DND-41 (cell line): ENCODE data around the gene AP1AR.
A peak's percentile ranks its signal among the peaks of the same experiment; 100 is the strongest.

Source experiments
- ATAC-seq: fragments of 200-7000 bp; cut with Tn5 transposase; 3 replicates; pipeline ENCODE4 v1.9.1; 2021; ENCODE audit warnings: low read depth; ENCODE audit not compliant: insufficient read depth
- DNase-seq: peaks from one replicate; pipeline ENCODE4 v3.0.0-alpha.2; 2020
- H2AFZ ChIP-seq: 2 replicates; pipeline ENCODE4 v1.6.0; 2012; ENCODE audit warnings: low read depth, low read length
- H3K27ac ChIP-seq: 2 replicates; pipeline ENCODE4 v1.5.1; 2012; ENCODE audit warnings: low read length, inconsistent platforms
- H3K27me3 ChIP-seq: fragments of 200-600 bp; sonication (generic); 2 replicates; pipeline ENCODE4 v1.6.0; 2012; ENCODE audit warnings: low read length, mild to moderate bottlenecking, inconsistent platforms; ENCODE audit not compliant: insufficient read depth, poor library complexity
- H3K36me3 ChIP-seq: 2 replicates; pipeline ENCODE4 v1.5.1; 2012; ENCODE audit warnings: low read length, inconsistent platforms; ENCODE audit not compliant: insufficient read depth
- H3K4me1 ChIP-seq: 2 replicates; pipeline ENCODE4 v1.5.1; 2012; ENCODE audit warnings: mild to moderate bottlenecking, low read length; ENCODE audit not compliant: insufficient read depth
- H3K4me2 ChIP-seq: 2 replicates; pipeline ENCODE4 v1.6.0; 2012; ENCODE audit warnings: mild to moderate bottlenecking, moderate library complexity, low read length, inconsistent platforms; ENCODE audit not compliant: insufficient read depth
- H3K4me3 ChIP-seq, 2 experiments: fragments of 200-600 bp in 1 of 2; shearing (Covaris generic) in 1 of 2; 2 replicates each; pipeline ENCODE4 v1.5.1; 2012 to 2016; ENCODE audit warnings: inconsistent platforms in 2 of 2, low read length in 2 of 2, mild to moderate bottlenecking in 2 of 2, low read depth in 1 of 2, moderate library complexity in 1 of 2
- H3K79me2 ChIP-seq: 2 replicates; pipeline ENCODE4 v1.6.0; 2012; ENCODE audit warnings: low read length, inconsistent platforms; ENCODE audit not compliant: insufficient read depth
- H3K9ac ChIP-seq: 2 replicates; pipeline ENCODE4 v1.6.0; 2012; ENCODE audit warnings: low read depth, mild to moderate bottlenecking, inconsistent platforms, low read length, moderate library complexity
- H3K9me3 ChIP-seq: 2 replicates; pipeline ENCODE4 v1.5.1; 2012; ENCODE audit warnings: low read length, moderate library complexity, mild to moderate bottlenecking, inconsistent platforms; ENCODE audit not compliant: insufficient read depth, severe bottlenecking
- H4K20me1 ChIP-seq: 2 replicates; pipeline ENCODE4 v1.6.0; 2012; ENCODE audit warnings: low read length; ENCODE audit not compliant: insufficient read depth
- CTCF ChIP-seq: IDR thresholded peaks from 2 replicates; pipeline ENCODE4 v1.5.1; 2012; ENCODE audit warnings: borderline replicate concordance, low read length, moderate library complexity, mild to moderate bottlenecking; ENCODE audit not compliant: poor library complexity, severe bottlenecking; ENCODE audit errors: extremely low read depth
- EZH2 ChIP-seq: IDR thresholded peaks from 3 replicates; pipeline ENCODE4 v1.6.1; 2012; ENCODE audit warnings: borderline replicate concordance, low read depth, mild to moderate bottlenecking, moderate library complexity, low read length, inconsistent platforms; ENCODE audit not compliant: severe bottlenecking

The AP1AR gene

GRCh38 chr4:112214390-112215264 is 17.0 kb upstream of the AP1AR start:
- H2AFZ ChIP-seq = no peak overlapping the region
- no peaks in the 10 kb centered on the region for H3K4me1 ChIP-seq
- no peaks in the 10 kb centered on the region for H3K27me3 ChIP-seq
- no peaks in the 10 kb centered on the region for H3K9me3 ChIP-seq
- no peaks in the 10 kb centered on the region for H4K20me1 ChIP-seq
- no peak overlapping the region for H3K27ac ChIP-seq
- H3K4me3 ChIP-seq = no peak overlapping the region
- H3K36me3 ChIP-seq = no peaks in the 10 kb centered on the region
- DNase-seq (no peak), ATAC-seq (peak; percentile 48; the same call in 1 of the 3 replicates)
- no peak overlapping the region for H3K4me2 ChIP-seq
- H3K79me2 ChIP-seq = no peaks in the 10 kb centered on the region
- H3K9ac ChIP-seq = no peak overlapping the region
- TF ChIP-seq EZH2 (no peak), CTCF (peak; percentile 60)

GRCh38 chr4:112219826-112220366 is 11.7 kb upstream of the AP1AR start:
- Histone ChIP-seq H3K27me3 (no peaks in the 10 kb centered on the region), H3K27ac (no peak overlapping the region), H3K4me3 (no peak overlapping the region), H3K9me3 (no peaks in the 10 kb centered on the region), H2AFZ (no peak overlapping the region), H3K9ac (no peak overlapping the region), H3K4me2 (no peak overlapping the region), H3K36me3 (no peaks in the 10 kb centered on the region), H4K20me1 (no peaks in the 10 kb centered on the region), H3K79me2 (no peaks in the 10 kb centered on the region), H3K4me1 (peaks cover 5% of the 10 kb centered on the region)
- DNase-seq (no peak), ATAC-seq (no peak)
- no peak for TF ChIP-seq CTCF
- TF ChIP-seq EZH2 = no peak

- no peak for ATAC-seq
Measured at GRCh38 chr4:112222219-112222955, 9.2 kb upstream of the AP1AR start.

More at GRCh38 chr4:112222219-112222955, 9.2 kb upstream of the AP1AR start:
- Histone ChIP-seq H3K27me3 (no peaks in the 10 kb centered on the region), H4K20me1 (no peaks in the 10 kb centered on the region), H3K9ac (no peak overlapping the region), H3K4me3 (no peak overlapping the region), H3K4me1 (peaks cover 5% of the 10 kb centered on the region), H3K9me3 (no peaks in the 10 kb centered on the region), H3K36me3 (no peaks in the 10 kb centered on the region), H2AFZ (no peak overlapping the region), H3K4me2 (no peak overlapping the region), H3K79me2 (no peaks in the 10 kb centered on the region), H3K27ac (no peak overlapping the region)
- no peak for TF ChIP-seq CTCF
- TF ChIP-seq EZH2 = no peak
- no peak for DNase-seq
